ENCODE data around the gene UBASH3A.

GRCh38 chr21:42373908-42374455, 29.7 kb upstream of the UBASH3A start:
- TF ChIP-seq CTCF (IDR thresholded peaks at IDR 0.05; ENCODE audit: borderline replicate concordance, extremely low read depth, low read length, poor library complexity, severe bottlenecking) (no peak), EZH2 (IDR thresholded peaks at IDR 0.05; ENCODE audit: borderline replicate concordance, low read depth, low read length, severe bottlenecking) (no peak)
